ENCODE data around the gene ATPAF2.

ATPAF2 gene

DNA sequence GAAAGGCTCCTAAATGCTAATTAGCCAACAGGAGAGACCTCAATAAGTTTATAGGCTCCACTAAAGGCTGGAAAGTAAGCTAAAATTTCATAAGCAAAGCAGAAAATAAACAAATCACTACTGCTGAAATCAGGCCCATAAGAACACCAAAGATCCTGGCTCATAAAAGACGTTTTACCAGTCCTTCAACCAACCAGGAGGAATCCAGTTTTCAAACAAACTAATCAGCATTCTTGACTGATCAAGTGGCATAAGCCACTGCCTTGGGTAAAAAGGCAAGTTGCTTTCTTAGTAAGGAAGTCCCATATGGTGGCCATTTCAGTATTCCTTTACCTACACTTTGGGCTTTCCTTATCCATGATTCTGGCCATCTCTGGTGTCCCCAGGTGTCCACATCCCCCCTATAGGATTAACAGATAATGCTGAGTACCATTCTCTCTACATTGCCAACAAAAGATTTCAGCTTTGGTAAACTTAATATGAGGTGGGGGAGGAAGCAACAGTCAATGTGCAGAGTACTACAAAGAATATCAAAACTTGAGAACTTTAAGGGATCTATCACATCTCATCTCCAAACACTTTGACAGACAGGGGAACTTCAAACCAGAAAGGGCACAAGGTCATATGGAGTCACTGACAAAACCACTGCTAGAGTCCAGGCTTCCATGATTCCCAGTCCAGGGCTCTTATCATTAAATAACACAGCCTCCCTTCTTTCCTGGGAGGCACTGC, 68.1 kb downstream of the ATPAF2 start:
- peak overlapping the region; percentile 80 for H3K4me3 ChIP-seq (ENCODE audit: low read depth, low read length)
- DNase-seq (ENCODE audit: low read depth): no peak
